GM13976 (cell line): ENCODE results near the gene FUT1.

Experiments used
- DNase-seq: peaks from one replicate; pipeline ENCODE4 v3.0.0; 2012; ENCODE audit warnings: low spot score
- in situ Hi-C: fragments of 300-500 bp; cut with MboI; formaldehyde crosslinking; loops from one replicate; pipeline ENCODE4 v1.12.0; 2022; ENCODE audit warnings: low sequenced_read_pairs, mixed read lengths, inconsistent platforms; ENCODE audit not compliant: unreplicated experiment
- TF ChIP-seq, protein P1 (sequence below): IDR thresholded peaks from 2 replicates; pipeline ENCODE4 v1.5.1; 2012; ENCODE audit warnings: borderline replicate concordance, mild to moderate bottlenecking; ENCODE audit not compliant: insufficient read depth; ENCODE audit errors: extremely low read depth, missing control alignments, control extremely low read depth

Gene FUT1

DNA sequence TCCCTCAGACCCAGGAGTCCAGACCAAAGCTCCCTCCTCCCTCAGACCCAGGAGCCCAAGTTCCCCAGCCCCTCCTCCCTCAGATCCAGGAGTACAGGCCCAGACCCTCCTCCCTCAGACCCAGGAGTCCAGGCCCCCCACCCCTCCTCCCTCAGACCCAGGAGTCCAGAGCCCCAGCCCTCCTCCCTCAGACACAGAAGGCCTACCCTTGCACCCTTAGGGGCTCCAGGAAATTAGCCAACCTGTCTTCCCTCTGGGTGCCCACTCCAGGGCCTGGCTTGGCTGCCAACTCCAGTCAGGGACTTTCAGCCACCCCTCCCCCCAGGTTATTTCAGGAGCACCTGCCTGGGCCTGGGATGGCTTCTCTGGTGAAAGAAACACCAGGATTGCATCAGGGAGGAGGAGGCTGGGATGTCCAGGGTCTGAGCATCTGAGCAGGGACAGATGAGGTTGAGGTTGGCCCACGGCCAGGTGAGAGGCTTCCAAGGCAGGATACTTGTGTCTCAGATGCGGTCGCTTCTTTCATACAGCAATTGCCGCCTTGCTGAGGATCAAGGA, 2.7 kb upstream of the FUT1 start, which contains the start of gene FGF21:
Gene FGF21 (plus strand): TSS at position 441 of the 558 bp plus-strand sequence. CDS start 713 bp downstream, outside the sequence.
- TF ChIP-seq, protein P1, sequence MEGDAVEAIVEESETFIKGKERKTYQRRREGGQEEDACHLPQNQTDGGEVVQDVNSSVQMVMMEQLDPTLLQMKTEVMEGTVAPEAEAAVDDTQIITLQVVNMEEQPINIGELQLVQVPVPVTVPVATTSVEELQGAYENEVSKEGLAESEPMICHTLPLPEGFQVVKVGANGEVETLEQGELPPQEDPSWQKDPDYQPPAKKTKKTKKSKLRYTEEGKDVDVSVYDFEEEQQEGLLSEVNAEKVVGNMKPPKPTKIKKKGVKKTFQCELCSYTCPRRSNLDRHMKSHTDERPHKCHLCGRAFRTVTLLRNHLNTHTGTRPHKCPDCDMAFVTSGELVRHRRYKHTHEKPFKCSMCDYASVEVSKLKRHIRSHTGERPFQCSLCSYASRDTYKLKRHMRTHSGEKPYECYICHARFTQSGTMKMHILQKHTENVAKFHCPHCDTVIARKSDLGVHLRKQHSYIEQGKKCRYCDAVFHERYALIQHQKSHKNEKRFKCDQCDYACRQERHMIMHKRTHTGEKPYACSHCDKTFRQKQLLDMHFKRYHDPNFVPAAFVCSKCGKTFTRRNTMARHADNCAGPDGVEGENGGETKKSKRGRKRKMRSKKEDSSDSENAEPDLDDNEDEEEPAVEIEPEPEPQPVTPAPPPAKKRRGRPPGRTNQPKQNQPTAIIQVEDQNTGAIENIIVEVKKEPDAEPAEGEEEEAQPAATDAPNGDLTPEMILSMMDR = no peak
- DNase-seq = no peak
- in situ Hi-C loops = no loop called here

DNA sequence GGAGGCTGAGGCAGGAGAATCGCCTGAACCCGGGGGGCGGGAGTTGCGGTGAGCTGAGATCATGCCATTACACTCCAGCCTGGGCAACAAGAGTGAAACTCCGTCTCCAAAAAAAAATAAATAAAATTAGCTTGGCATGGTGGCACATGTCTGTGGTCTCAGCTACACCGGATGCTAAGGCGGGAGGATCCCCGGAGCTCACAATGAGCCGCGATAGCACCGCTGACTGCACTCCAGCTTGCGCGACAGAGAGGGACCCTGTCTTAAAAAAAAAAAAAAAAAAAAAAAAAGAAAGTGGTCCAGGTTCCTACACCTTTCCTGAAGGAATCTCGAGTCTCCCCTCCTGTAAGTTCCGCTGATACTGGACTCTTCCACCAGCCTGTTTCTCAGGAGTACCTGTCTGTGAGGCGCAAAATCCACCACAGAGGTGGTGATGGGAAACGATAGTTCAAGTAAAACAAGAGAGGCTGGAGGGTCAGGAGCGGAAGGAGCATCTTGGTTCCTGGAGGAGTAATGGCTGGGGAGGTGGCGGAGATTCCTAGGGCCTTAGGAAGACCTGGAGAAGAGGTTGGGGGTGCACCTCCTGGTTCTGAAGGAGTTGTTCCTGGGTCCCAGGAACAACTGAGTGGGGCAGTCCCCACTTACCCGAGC, 471 bp downstream of the FUT1 start:
- TF ChIP-seq, protein P1 = no peak
- in situ Hi-C loops = no loop called here
- peak; percentile 21 for DNase-seq

DNA sequence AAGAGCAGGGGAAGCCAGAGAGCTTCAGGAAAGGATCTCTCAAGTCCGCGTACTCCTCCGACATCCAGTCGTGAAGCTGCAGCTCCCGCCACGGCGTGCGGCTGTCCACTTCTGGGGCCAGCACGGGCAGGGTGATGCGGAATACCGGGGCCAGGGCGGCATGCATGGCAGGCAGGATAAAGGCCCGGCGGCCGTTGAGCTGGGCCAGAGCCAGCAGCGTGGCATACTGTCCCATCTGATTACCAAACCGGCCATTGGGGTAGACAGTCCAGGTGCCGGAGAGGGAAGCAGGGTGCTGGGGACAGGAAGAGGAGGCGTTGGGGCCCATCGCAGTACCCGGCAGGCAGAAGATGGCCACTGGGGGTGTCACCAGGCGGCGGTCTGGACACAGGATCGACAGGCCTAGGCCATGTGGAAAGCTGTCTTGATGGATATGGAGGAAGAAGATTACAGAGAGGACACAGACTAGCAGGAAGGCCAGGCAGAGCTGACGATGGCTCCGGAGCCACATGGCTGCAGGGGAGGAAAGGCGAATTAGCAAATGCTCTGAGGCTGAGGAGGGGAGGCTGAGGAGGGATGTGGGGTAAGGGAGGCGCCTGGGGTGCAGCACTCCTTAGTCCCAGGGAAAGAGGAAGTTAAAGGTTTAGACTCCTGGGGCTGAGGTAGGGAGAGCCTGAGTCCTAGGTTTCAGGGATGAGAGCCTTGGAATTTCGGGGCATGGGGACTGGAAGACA, 1.5 kb downstream of the FUT1 start:
- in situ Hi-C loops = no loop called here
- no peak for DNase-seq
- TF ChIP-seq, protein P1 = no peak

DNA sequence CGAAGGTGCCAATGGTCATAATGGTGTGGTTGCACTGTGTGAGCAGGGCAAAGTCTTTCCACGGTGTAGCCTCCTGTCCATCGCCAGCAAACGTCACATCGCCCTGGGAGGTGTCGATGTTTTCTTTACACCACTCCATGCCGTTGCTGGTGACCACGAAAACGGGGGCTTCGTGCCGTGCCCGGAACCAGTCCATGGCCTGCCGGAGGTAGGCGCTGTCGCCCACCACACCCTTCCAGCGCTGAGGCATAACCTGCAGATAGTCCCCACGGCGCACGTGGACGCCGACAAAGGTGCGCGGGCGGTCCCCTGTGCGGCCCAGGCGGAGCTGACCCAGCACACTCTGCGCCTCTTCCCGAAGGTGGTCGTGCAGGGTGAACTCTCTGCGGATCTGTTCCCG, 2.1 kb downstream of the FUT1 start:
- no peak for DNase-seq
- in situ Hi-C loops = no loop called here
- TF ChIP-seq, protein P1 = no peak

DNA sequence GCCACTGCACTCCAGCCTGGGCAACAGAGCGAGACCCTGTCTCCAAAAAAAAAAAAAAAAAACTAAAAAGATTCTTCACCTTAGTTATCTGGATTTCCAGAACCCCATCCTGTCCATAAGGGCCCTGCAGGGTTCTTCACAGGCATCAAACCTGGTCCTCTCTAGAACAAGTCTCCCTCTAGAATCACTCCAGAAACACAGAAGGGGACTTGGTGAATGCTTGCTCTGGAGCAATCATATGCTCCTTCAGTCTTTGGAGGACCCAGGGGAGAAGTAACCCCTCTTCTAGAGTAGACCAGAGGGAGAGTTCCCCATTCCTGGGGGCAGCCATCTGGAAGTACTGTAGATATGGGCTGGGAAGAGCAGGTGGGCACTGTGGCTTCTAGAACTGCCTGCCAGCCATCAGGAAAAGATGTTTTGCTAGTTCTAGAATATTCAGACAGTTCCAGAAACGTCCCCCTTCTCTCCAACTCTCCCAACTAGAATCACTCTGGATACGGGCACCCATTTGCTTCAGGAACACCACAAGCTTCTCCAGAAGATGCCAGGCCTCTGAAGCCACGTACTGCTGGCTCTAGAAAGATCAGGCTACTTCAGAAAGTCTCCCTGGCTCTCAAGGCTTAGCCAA, 2.8 kb downstream of the FUT1 start:
- TF ChIP-seq, protein P1 = no peak
- no peak for DNase-seq
- in situ Hi-C loops = no loop called here

DNA sequence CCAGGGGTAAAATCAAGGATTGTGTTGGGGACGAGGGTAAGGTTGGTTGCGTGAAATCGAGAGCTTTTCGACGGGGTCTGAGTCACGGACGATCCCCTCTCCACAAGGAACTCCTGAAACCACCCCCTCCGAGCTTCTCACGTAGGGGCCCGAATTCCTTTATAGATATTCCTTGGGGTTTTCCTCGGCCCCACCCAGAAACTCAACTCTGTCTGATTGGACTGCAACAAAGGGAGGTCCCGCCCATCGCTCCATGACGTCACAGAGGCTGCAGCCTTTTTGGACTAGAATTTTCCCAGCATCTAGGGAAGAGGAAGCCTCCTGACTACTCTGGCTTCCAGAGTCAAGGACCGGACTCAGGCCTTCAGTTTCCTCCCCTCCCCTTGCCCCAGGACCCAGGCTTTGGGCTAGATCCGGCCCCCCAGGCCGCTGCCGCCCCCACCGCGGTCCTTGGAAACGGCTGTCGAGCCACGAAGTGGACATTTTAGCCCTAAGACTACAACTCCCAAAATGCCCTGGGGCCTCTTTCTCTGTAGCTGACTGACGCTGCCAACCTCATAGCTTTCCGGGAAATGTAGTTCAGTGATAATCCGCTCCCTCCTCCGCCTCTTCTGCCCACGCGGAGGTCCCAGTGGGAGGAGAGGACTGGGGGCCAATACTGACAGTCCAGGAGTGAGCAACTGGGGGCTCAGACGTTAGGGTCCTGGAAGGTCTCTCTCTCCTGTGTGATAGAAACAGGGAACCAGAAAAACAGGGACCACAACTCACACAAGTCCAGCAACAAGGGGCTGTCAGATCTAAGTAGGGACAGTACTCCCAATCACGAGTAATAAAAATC, 5.5 kb downstream of the FUT1 start, which contains the start of gene IZUMO1:
Gene IZUMO1 (minus strand): TSS at position 172 of the 838 bp plus-strand sequence. CDS start 1,050 bp downstream, outside the sequence.
- DNase-seq = peak; percentile 84
- in situ Hi-C loops = no loop called here
- TF ChIP-seq, protein P1 = no peak
